NCI-H2227 (cell line): ENCODE data around the gene DAZL.
A peak's percentile ranks its signal among the peaks of the same experiment; 100 is the strongest.
"Not testable (repeated sequence)": the region's sequence is repeated elsewhere in the genome, so short reads cannot be mapped to it uniquely, and the experiment has no call there.

Source experiments
- DNase-seq: peaks from one replicate; lab custom pipeline; 2025; ENCODE audit not compliant: unreplicated experiment; lab: John Stamatoyannopoulos, UW

DAZL gene

GRCh38 chr3:16604887-16605602 lies at the start of gene DAZL:
Gene DAZL (minus strand): TSS chr3:16605423. CDS start chr3:16605205, 218 bp downstream.
- no peak for DNase-seq

- DNase-seq = no peak
Measured at GRCh38 chr3:16654976-16655375, 49.8 kb upstream of the DAZL start.

GRCh38 chr3:16653712-16654111 lies 48.5 kb upstream of the DAZL start:
- DNase-seq = no peak

GRCh38 chr3:16647668-16648067 lies 42.4 kb upstream of the DAZL start:
- no peak for DNase-seq

- DNase-seq = no peak
Measured at GRCh38 chr3:16639806-16640205, 34.6 kb upstream of the DAZL start.

- no peak for DNase-seq
Measured at GRCh38 chr3:16633948-16634347, 28.7 kb upstream of the DAZL start.

GRCh38 chr3:16632395-16632794 lies 27.2 kb upstream of the DAZL start:
- no peak for DNase-seq

GRCh38 chr3:16618721-16619120 lies 13.5 kb upstream of the DAZL start:
- no peak for DNase-seq

- DNase-seq = not testable (repeated sequence)
Measured at GRCh38 chr3:16617155-16617554, 11.9 kb upstream of the DAZL start.

GRCh38 chr3:16616083-16616482 lies 10.9 kb upstream of the DAZL start:
- no peak for DNase-seq

GRCh38 chr3:16614033-16615031 lies 9.1 kb upstream of the DAZL start:
- DNase-seq = no peak

GRCh38 chr3:16609927-16610580 lies 4.8 kb upstream of the DAZL start:
- DNase-seq = no peak

GRCh38 chr3:16608816-16609215 lies 3.6 kb upstream of the DAZL start:
- no peak for DNase-seq

- no peak for DNase-seq
Measured at GRCh38 chr3:16607718-16608117, 2.5 kb upstream of the DAZL start.

GRCh38 chr3:16606398-16606797 lies 1.2 kb upstream of the DAZL start:
- no peak for DNase-seq

- DNase-seq = no peak
Measured at GRCh38 chr3:16605966-16606365, 743 bp upstream of the DAZL start.

GRCh38 chr3:16604433-16604832 lies 790 bp downstream of the DAZL start:
- DNase-seq = no peak

GRCh38 chr3:16601537-16602005 lies 3.7 kb downstream of the DAZL start:
- no peak for DNase-seq

- DNase-seq = peak; percentile 66
Measured at GRCh38 chr3:16600780-16601536, 4.3 kb downstream of the DAZL start.

GRCh38 chr3:16599694-16600093 lies 5.5 kb downstream of the DAZL start:
- no peak for DNase-seq
